HCT116 (cell line): Measurements from ENCODE around the gene RNF208. TPM values are rescaled to one million over a fixed set of nuclear protein-coding genes. Genes with fewer than 3 reads are reported as not detected.

Experiments used
- ATAC-seq: fragments of 200-7000 bp; cut with Tn5 transposase; 2 replicates; pipeline ENCODE4 v1.9.1; 2020; ENCODE audit warnings: mild to moderate bottlenecking, moderate library complexity
- BruUV-seq: library from RNA; stranded (reverse); fragments of 400-500 nt; replicated peaks from 2 replicates; lab custom pipeline; 2021; lab: Mats Ljungman, UMichigan
- CTCF ChIA-PET: fragments of 300-600 bp; sonication (Branson Sonifier 250); formaldehyde crosslinking; loops from one replicate; lab custom pipeline; 2021; ENCODE audit warnings: antibody characterized with exemption; lab: Charles Lee
- POLR2A ChIA-PET: fragments of 300-600, 350-600 bp; sonication (Branson Sonifier 250); formaldehyde crosslinking; loops from one replicate; lab custom pipeline; 2021; ENCODE audit warnings: antibody characterized with exemption; lab: Charles Lee
- RAD21 ChIA-PET, 2 experiments: fragments of 300-600 bp; sonication (Branson Sonifier 250); formaldehyde crosslinking; loops; one replicate each; lab custom pipeline; 2023; ENCODE audit warnings: low total read pairs in 2 of 2; ENCODE audit not compliant: uncharacterized antibody in 2 of 2, unreplicated experiment in 2 of 2, low non-redundant PET in 1 of 2; lab: Charles Lee
- DNase-seq: peaks from one replicate; pipeline ENCODE4 v3.0.0-alpha.2; 2010; ENCODE audit warnings: low read depth, low spot score
- H2AFZ ChIP-seq: fragments of 200-600 bp; shearing (Covaris generic), sonication (generic); 2 replicates; pipeline ENCODE4 v1.6.1; 2017; ENCODE audit warnings: low read depth, mixed run types, mixed read lengths, antibody characterized with exemption, low read length; ENCODE audit not compliant: poor library complexity, severe bottlenecking
- H3K27ac ChIP-seq: 2 replicates; pipeline ENCODE4 v1.5.1; 2012; ENCODE audit warnings: low read depth, low read length
- H3K27me3 ChIP-seq: fragments of 200-600 bp; sonication (generic); 2 replicates; pipeline ENCODE4 v1.6.1; 2016; ENCODE audit warnings: mixed run types, low read length, mixed read lengths; ENCODE audit not compliant: insufficient read depth
- H3K36me3 ChIP-seq, 2 experiments: fragments of 200-500 bp in 1 of 2; fragments of 200-600 bp in 1 of 2; sonication (Bioruptor generic) in 1 of 2; sonication (generic) in 1 of 2; 2 replicates each; pipeline versions ENCODE4 v1.5.1 to v1.6.1; 2014 to 2016; ENCODE audit warnings: low read length in 2 of 2, inconsistent platforms in 1 of 2, mixed read lengths in 1 of 2, mixed run types in 1 of 2; ENCODE audit not compliant: insufficient read depth in 2 of 2, control insufficient read depth in 1 of 2
- H3K4me1 ChIP-seq, 2 experiments: fragments of 200-600 bp in 1 of 2; sonication (generic) in 1 of 2; 2 replicates each; pipeline versions ENCODE4 v1.5.1 to v1.6.1; 2012 to 2017; ENCODE audit warnings: low read length in 2 of 2, inconsistent platforms in 1 of 2, mild to moderate bottlenecking in 1 of 2, mixed read lengths in 1 of 2, mixed run types in 1 of 2, moderate library complexity in 1 of 2; ENCODE audit not compliant: insufficient read depth in 2 of 2, control insufficient read depth in 1 of 2
- H3K4me2 ChIP-seq: fragments of 200-600 bp; sonication (generic); 2 replicates; pipeline ENCODE4 v1.6.1; 2017; ENCODE audit warnings: mixed run types, low read length, mixed read lengths
- H3K4me3 ChIP-seq, 2 experiments: fragments of 200-600 bp in 1 of 2; sonication (generic) in 1 of 2; replicated peaks in 1 of 2; 2 replicates each; pipeline ENCODE4 v1.5.1; 2011 to 2016; ENCODE audit warnings: low read length in 2 of 2, control low read depth in 1 of 2, low read depth in 1 of 2, mild to moderate bottlenecking in 1 of 2, mixed read lengths in 1 of 2, mixed run types in 1 of 2
- H3K79me2 ChIP-seq: fragments of 200-600 bp; sonication (generic); 2 replicates; pipeline ENCODE4 v1.6.1; 2017; ENCODE audit warnings: mild to moderate bottlenecking, mixed run types, low read length, moderate library complexity, mixed read lengths; ENCODE audit not compliant: insufficient read depth
- H3K9ac ChIP-seq: fragments of 200-600 bp; sonication (generic); 2 replicates; pipeline ENCODE4 v1.6.1; 2016; ENCODE audit warnings: low read length, mixed read lengths
- H3K9me2 ChIP-seq: fragments of 200-600 bp; sonication (generic), shearing (Covaris generic); 2 replicates; pipeline ENCODE4 v1.6.1; 2017; ENCODE audit warnings: mixed run types, mild to moderate bottlenecking, moderate library complexity; ENCODE audit not compliant: insufficient read depth
- H3K9me3 ChIP-seq, 2 experiments: fragments of 200-500 bp in 1 of 2; fragments of 200-600 bp in 1 of 2; sonication (Bioruptor generic) in 1 of 2; sonication (generic) in 1 of 2; 2 replicates each; pipeline ENCODE4 v1.6.1; 2014 to 2017; ENCODE audit warnings: low read length in 2 of 2, mixed read lengths in 2 of 2, inconsistent platforms in 1 of 2, low read depth in 1 of 2, mild to moderate bottlenecking in 1 of 2, mixed run types in 1 of 2, moderate library complexity in 1 of 2; ENCODE audit not compliant: control insufficient read depth in 1 of 2, insufficient read depth in 1 of 2
- H4K20me1 ChIP-seq: fragments of 200-600 bp; sonication (generic), shearing (Covaris generic); 2 replicates; pipeline ENCODE4 v1.6.1; 2017; ENCODE audit warnings: mixed run types, mild to moderate bottlenecking, moderate library complexity; ENCODE audit not compliant: insufficient read depth
- CTCF ChIP-seq, 3 experiments: fragments of 200-600 bp in 1 of 3; sonication (generic) in 1 of 3; IDR thresholded peaks in 2 of 3; conservative IDR thresholded peaks in 1 of 3; 2 replicates each; pipeline ENCODE4 v1.5.1; 2012 to 2017; ENCODE audit warnings: low read depth in 2 of 3, low read length in 2 of 3, antibody characterized with exemption in 1 of 3, borderline replicate concordance in 1 of 3, control low read depth in 1 of 3, mild to moderate bottlenecking in 1 of 3, mixed read lengths in 1 of 3, mixed run types in 1 of 3, moderate library complexity in 1 of 3; ENCODE audit not compliant: insufficient read depth in 1 of 3
- POLR2A ChIP-seq: IDR thresholded peaks from 2 replicates; pipeline ENCODE4 v1.7.0; 2011; ENCODE audit warnings: borderline replicate concordance; ENCODE audit not compliant: insufficient read depth, insufficient read length; ENCODE audit errors: extremely low read depth
- POLR2AphosphoS5 ChIP-seq: IDR thresholded peaks from 2 replicates; pipeline ENCODE4 v1.6.1; 2011; ENCODE audit warnings: mild to moderate bottlenecking, low read depth, low read length, moderate library complexity
- TCF7L2 ChIP-seq: IDR thresholded peaks from 2 replicates; pipeline ENCODE4 v1.7.0; 2011; ENCODE audit warnings: borderline replicate concordance, inconsistent platforms; ENCODE audit not compliant: insufficient read depth, insufficient read length; ENCODE audit errors: extremely low read depth
- YY1 ChIP-seq: IDR thresholded peaks from 2 replicates; pipeline ENCODE4 v1.6.1; 2011; ENCODE audit warnings: low read length, low read depth, moderate library complexity, mild to moderate bottlenecking; ENCODE audit not compliant: insufficient replicate concordance; ENCODE audit errors: extremely low read depth
- ZFX ChIP-seq: fragments of 450-650 bp; IDR thresholded peaks from 2 replicates; pipeline ENCODE4 v1.6.1; 2017
- intact Hi-C: fragments of 100-400 bp; cut with micrococcal nuclease; formaldehyde crosslinking; loops from 2 replicates; pipeline ENCODE4 v1.10.0; 2022
- total RNA-seq: library from RNA; stranded (reverse); gene quantifications from one replicate; pipeline ENCODE4 v1.2.1, GENCODE V29; 2021; ENCODE audit not compliant: unreplicated experiment

RNF208 gene
- total RNA-seq, 1 experiment from 2014 or later, result 26.1 TPM

GRCh38 chr9:137223078-137223970 is 1.3 kb upstream of the RNF208 start:
- H3K9ac ChIP-seq, result peak overlapping the region; percentile 97
- H2AFZ ChIP-seq, result no peak overlapping the region
- no peaks in the 10 kb centered on the region for H4K20me1 ChIP-seq
- intact Hi-C loops, result loop anchor here (2.0 to 10.0 kb wide), 3 partner anchors 19 to 439 kb away; partner anchors contain the start of genes NDOR1 and TMEM203
- no peaks in the 10 kb centered on the region for H3K36me3 ChIP-seq
- H3K79me2 ChIP-seq, result no peaks in the 10 kb centered on the region
- peak overlapping the region; percentile 99 for H3K4me2 ChIP-seq
- no peaks in the 10 kb centered on the region for H3K9me3 ChIP-seq
- peak; percentile 97 for DNase-seq
- CTCF ChIA-PET, result interaction anchor here (1.0 to 3.2 kb wide), 8 partner anchors 9 to 177 kb away, joined by 3 to 16 read pairs (median 8); partner anchors contain the start of genes NELFB, NPDC1 and SAPCD2
- RAD21 ChIA-PET, result interaction anchor here (0.5 to 0.6 kb wide), 4 partner anchors 33 to 78 kb away, joined by 3 to 5 read pairs (median 3); no protein-coding TSS in a partner anchor
- POLR2A ChIA-PET, result interaction anchor here (0.5 to 1.6 kb wide), 13 partner anchors 9 to 222 kb away, joined by 3 to 19 read pairs (median 4); partner anchors contain the start of genes MAN1B1, NDOR1, SSNA1 and TMEM203
- TF ChIP-seq POLR2A (peak; percentile 58), POLR2AphosphoS5 (peak; percentile 89), TCF7L2 (no peak), CTCF (IDR thresholded peaks at IDR 0.05 in 2 of 3, conservative IDR thresholded peaks at IDR 0.05 in 1 of 3; ENCODE audit: borderline replicate concordance in 1 of 3, insufficient read depth in 1 of 3, low read depth in 2 of 3, low read length in 2 of 3) (no peak), YY1 (peak; percentile 83), ZFX (peak; percentile 24)
- peak; percentile 69 for ATAC-seq
- H3K4me3 ChIP-seq, result peak overlapping the region; percentile 82 to 99
- peaks cover 48 to 79% of the 10 kb centered on the region in 2 experiments for H3K4me1 ChIP-seq
- H3K27me3 ChIP-seq, result no peaks in the 10 kb centered on the region
- H3K27ac ChIP-seq, result peak overlapping the region; percentile 98
- BruUV-seq, result no TSS peak
- no peaks in the 10 kb centered on the region for H3K9me2 ChIP-seq
